ENCODE results near the gene EIF4G1.

GRCh38 chr3:184355261-184356040, 41.0 kb downstream of the EIF4G1 start:
- TF ChIP-seq CTCF (IDR thresholded peaks at IDR 0.05), result no peak
- TF ChIP-seq EP300 (IDR thresholded peaks at IDR 0.05), result no peak
- no peak for TF ChIP-seq POLR2A (IDR thresholded peaks at IDR 0.05)

All from gastroesophageal sphincter (tissue), 3 donors.